DND-41 (cell line): ENCODE results near the gene KATNAL1.
A peak's percentile ranks its signal among the peaks of the same experiment; 100 is the strongest.

Source experiments
- ATAC-seq: fragments of 200-7000 bp; cut with Tn5 transposase; 3 replicates; pipeline ENCODE4 v1.9.1; 2021; ENCODE audit warnings: low read depth; ENCODE audit not compliant: insufficient read depth
- DNase-seq: peaks from one replicate; pipeline ENCODE4 v3.0.0-alpha.2; 2020
- H2AFZ ChIP-seq: 2 replicates; pipeline ENCODE4 v1.6.0; 2012; ENCODE audit warnings: low read depth, low read length
- H3K27ac ChIP-seq: 2 replicates; pipeline ENCODE4 v1.5.1; 2012; ENCODE audit warnings: low read length, inconsistent platforms
- H3K27me3 ChIP-seq: fragments of 200-600 bp; sonication (generic); 2 replicates; pipeline ENCODE4 v1.6.0; 2012; ENCODE audit warnings: low read length, mild to moderate bottlenecking, inconsistent platforms; ENCODE audit not compliant: insufficient read depth, poor library complexity
- H3K36me3 ChIP-seq: 2 replicates; pipeline ENCODE4 v1.5.1; 2012; ENCODE audit warnings: low read length, inconsistent platforms; ENCODE audit not compliant: insufficient read depth
- H3K4me1 ChIP-seq: 2 replicates; pipeline ENCODE4 v1.5.1; 2012; ENCODE audit warnings: mild to moderate bottlenecking, low read length; ENCODE audit not compliant: insufficient read depth
- H3K4me2 ChIP-seq: 2 replicates; pipeline ENCODE4 v1.6.0; 2012; ENCODE audit warnings: mild to moderate bottlenecking, moderate library complexity, low read length, inconsistent platforms; ENCODE audit not compliant: insufficient read depth
- H3K4me3 ChIP-seq, 2 experiments: fragments of 200-600 bp in 1 of 2; shearing (Covaris generic) in 1 of 2; 2 replicates each; pipeline ENCODE4 v1.5.1; 2012 to 2016; ENCODE audit warnings: inconsistent platforms in 2 of 2, low read length in 2 of 2, mild to moderate bottlenecking in 2 of 2, low read depth in 1 of 2, moderate library complexity in 1 of 2
- H3K79me2 ChIP-seq: 2 replicates; pipeline ENCODE4 v1.6.0; 2012; ENCODE audit warnings: low read length, inconsistent platforms; ENCODE audit not compliant: insufficient read depth
- H3K9ac ChIP-seq: 2 replicates; pipeline ENCODE4 v1.6.0; 2012; ENCODE audit warnings: low read depth, mild to moderate bottlenecking, inconsistent platforms, low read length, moderate library complexity
- H3K9me3 ChIP-seq: 2 replicates; pipeline ENCODE4 v1.5.1; 2012; ENCODE audit warnings: low read length, moderate library complexity, mild to moderate bottlenecking, inconsistent platforms; ENCODE audit not compliant: insufficient read depth, severe bottlenecking
- H4K20me1 ChIP-seq: 2 replicates; pipeline ENCODE4 v1.6.0; 2012; ENCODE audit warnings: low read length; ENCODE audit not compliant: insufficient read depth
- CTCF ChIP-seq: IDR thresholded peaks from 2 replicates; pipeline ENCODE4 v1.5.1; 2012; ENCODE audit warnings: borderline replicate concordance, low read length, moderate library complexity, mild to moderate bottlenecking; ENCODE audit not compliant: poor library complexity, severe bottlenecking; ENCODE audit errors: extremely low read depth
- EZH2 ChIP-seq: IDR thresholded peaks from 3 replicates; pipeline ENCODE4 v1.6.1; 2012; ENCODE audit warnings: borderline replicate concordance, low read depth, mild to moderate bottlenecking, moderate library complexity, low read length, inconsistent platforms; ENCODE audit not compliant: severe bottlenecking

The KATNAL1 gene

GRCh38 chr13:30295116-30295515 is 12.2 kb downstream of the KATNAL1 start:
- H4K20me1 ChIP-seq: peaks cover 11% of the 10 kb centered on the region
- H3K4me1 ChIP-seq: peaks cover 59% of the 10 kb centered on the region
- DNase-seq (no peak), ATAC-seq (no peak)
- no peak for TF ChIP-seq CTCF
- TF ChIP-seq EZH2: no peak
- H3K4me3 ChIP-seq: no peak overlapping the region
- H3K27me3 ChIP-seq: no peaks in the 10 kb centered on the region
- H3K27ac ChIP-seq: peak overlapping the region; percentile 39
- no peak overlapping the region for H2AFZ ChIP-seq
- H3K36me3 ChIP-seq: peaks cover 8% of the 10 kb centered on the region
- H3K79me2 ChIP-seq: peaks cover 100% of the 10 kb centered on the region
- no peak overlapping the region for H3K4me2 ChIP-seq
- H3K9ac ChIP-seq: no peak overlapping the region
- H3K9me3 ChIP-seq: no peaks in the 10 kb centered on the region

- no peak overlapping the region for H3K4me3 ChIP-seq
- ATAC-seq (no peak), DNase-seq (no peak)
- peak overlapping the region; percentile 66 for H3K27ac ChIP-seq
- peaks cover 11% of the 10 kb centered on the region for H4K20me1 ChIP-seq
- H3K79me2 ChIP-seq: peaks cover 100% of the 10 kb centered on the region
- TF ChIP-seq CTCF (no peak), EZH2 (no peak)
- H3K9ac ChIP-seq: no peak overlapping the region
- peak overlapping the region; percentile 18; the same call in 1 of the 2 replicates for H3K4me2 ChIP-seq
- no peak overlapping the region for H2AFZ ChIP-seq
- H3K36me3 ChIP-seq: peaks cover 8% of the 10 kb centered on the region
- no peaks in the 10 kb centered on the region for H3K9me3 ChIP-seq
- H3K27me3 ChIP-seq: no peaks in the 10 kb centered on the region
- H3K4me1 ChIP-seq: peaks cover 54% of the 10 kb centered on the region
These were observed 13.3 kb downstream of the KATNAL1 start for GRCh38 chr13:30294004-30294403.

DNA sequence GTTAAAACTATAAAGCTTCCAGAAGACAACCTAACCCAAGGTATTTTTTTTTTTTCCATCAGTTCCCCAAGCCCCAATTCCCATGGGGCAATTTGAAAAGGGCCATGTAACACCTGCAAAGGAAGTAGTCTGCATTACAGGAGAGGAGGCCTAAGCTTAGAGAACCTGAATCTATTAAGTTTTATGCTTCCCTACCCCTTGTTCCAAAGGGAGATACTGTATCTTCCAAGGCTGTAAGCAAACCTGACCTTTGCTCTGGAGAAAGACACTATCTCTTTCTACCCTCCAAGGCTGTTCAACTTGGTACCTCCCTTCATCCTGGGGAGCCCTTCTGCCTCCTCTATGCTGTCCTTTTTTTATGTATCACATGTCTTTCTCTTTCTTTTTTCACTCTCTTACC is 15.0 kb downstream of the KATNAL1 start:
- H3K27ac ChIP-seq: peak overlapping the region; percentile 61
- H3K4me2 ChIP-seq: peak overlapping the region; percentile 7; the same call in 1 of the 2 replicates
- H3K4me3 ChIP-seq: no peak overlapping the region
- peaks cover 54% of the 10 kb centered on the region for H3K4me1 ChIP-seq
- peaks cover 100% of the 10 kb centered on the region for H3K79me2 ChIP-seq
- ATAC-seq: peak; percentile 75
- no peak for TF ChIP-seq EZH2
- TF ChIP-seq CTCF: no peak
- H4K20me1 ChIP-seq: peaks cover 11% of the 10 kb centered on the region
- no peak overlapping the region for H3K9ac ChIP-seq
- H2AFZ ChIP-seq: no peak overlapping the region
- H3K9me3 ChIP-seq: no peaks in the 10 kb centered on the region
- H3K27me3 ChIP-seq: no peaks in the 10 kb centered on the region
- peaks cover 8% of the 10 kb centered on the region for H3K36me3 ChIP-seq
- DNase-seq: peak; percentile 45
